Osteoblast (primary cell): ENCODE results near the gene TMCC1. TPM values are rescaled to one million over a fixed set of nuclear protein-coding genes. Genes with fewer than 3 reads are reported as not detected.
A peak's percentile ranks its signal among the peaks of the same experiment; 100 is the strongest.

Source experiments
- DNase-seq: peaks from one replicate; pipeline ENCODE4 v3.0.0; 2011; ENCODE audit warnings: low spot score, mixed read lengths; ENCODE audit not compliant: insufficient read length; ENCODE audit errors: missing footprints
- H2AFZ ChIP-seq: 2 replicates; pipeline ENCODE4 v1.6.0; 2011; ENCODE audit warnings: mild to moderate bottlenecking, low read length
- H3K27ac ChIP-seq: 2 replicates; pipeline ENCODE4 v1.5.1; 2011; ENCODE audit warnings: mild to moderate bottlenecking, low read depth, low read length, moderate library complexity
- H3K27me3 ChIP-seq: 2 replicates; pipeline ENCODE4 v1.6.0; 2012; ENCODE audit warnings: mild to moderate bottlenecking, control low read depth, inconsistent platforms, low read length, moderate library complexity; ENCODE audit not compliant: insufficient read depth
- H3K36me3 ChIP-seq: 2 replicates; pipeline ENCODE4 v1.5.1; 2011; ENCODE audit warnings: mild to moderate bottlenecking, low read length, control low read depth, moderate library complexity; ENCODE audit not compliant: insufficient read depth
- H3K4me1 ChIP-seq: 2 replicates; pipeline ENCODE4 v1.5.1; 2011; ENCODE audit warnings: mild to moderate bottlenecking, low read length, control low read depth, moderate library complexity; ENCODE audit not compliant: insufficient read depth
- H3K4me2 ChIP-seq: 2 replicates; pipeline ENCODE4 v1.6.0; 2011; ENCODE audit warnings: mild to moderate bottlenecking, low read length; ENCODE audit not compliant: insufficient read depth
- H3K4me3 ChIP-seq: fragments of 200-600 bp; sonication (generic); 3 replicates; pipeline ENCODE4 v1.5.1; 2012; ENCODE audit warnings: mild to moderate bottlenecking, low read length, inconsistent platforms; ENCODE audit not compliant: insufficient read depth
- H3K79me2 ChIP-seq: 2 replicates; pipeline ENCODE4 v1.6.0; 2012; ENCODE audit warnings: mild to moderate bottlenecking, low read length, control low read depth, inconsistent platforms; ENCODE audit not compliant: insufficient read depth
- H3K9me3 ChIP-seq: 2 replicates; pipeline ENCODE4 v1.5.1; 2011; ENCODE audit warnings: low read depth, low read length, control low read depth
- H4K20me1 ChIP-seq: 2 replicates; pipeline ENCODE4 v1.6.0; 2012; ENCODE audit warnings: mild to moderate bottlenecking, low read length, control low read depth; ENCODE audit not compliant: insufficient read depth
- total RNA-seq: library from RNA; depleted of rRNA; stranded (reverse); fragments of >200 nt; gene quantifications from 2 replicates; pipeline ENCODE4 v1.2.3, GENCODE V29; 2012
- TF ChIP-seq, protein P1 (sequence below): IDR thresholded peaks from 2 replicates; pipeline ENCODE4 v1.5.1; 2011; ENCODE audit warnings: mild to moderate bottlenecking, low read depth, low read length, moderate library complexity; ENCODE audit errors: extremely low read depth

TMCC1 gene
- total RNA-seq, 1 donor = 17.4 TPM

DNA sequence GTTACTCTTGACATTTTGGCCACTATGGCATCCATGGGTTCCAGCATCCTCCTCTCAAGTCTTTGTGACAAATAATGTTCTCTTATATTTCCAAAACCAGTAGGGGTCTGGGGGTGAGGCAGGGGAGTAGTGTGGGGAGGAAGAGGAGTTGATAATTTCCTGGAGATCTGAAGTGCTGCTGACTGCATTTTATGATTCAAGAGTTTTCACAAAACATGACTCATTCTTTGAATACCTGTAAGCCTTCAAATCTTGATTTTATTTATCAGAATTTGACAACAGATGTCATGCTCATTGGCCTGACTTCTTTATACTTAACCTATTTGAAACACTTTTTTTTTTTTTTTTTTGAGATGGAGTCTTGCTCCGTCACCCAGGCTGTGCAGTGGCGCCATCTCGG is 188.2 kb downstream of the TMCC1 start:
- no peaks in the 10 kb centered on the region for H3K79me2 ChIP-seq
- no peaks in the 10 kb centered on the region for H3K27me3 ChIP-seq
- TF ChIP-seq, protein P1, sequence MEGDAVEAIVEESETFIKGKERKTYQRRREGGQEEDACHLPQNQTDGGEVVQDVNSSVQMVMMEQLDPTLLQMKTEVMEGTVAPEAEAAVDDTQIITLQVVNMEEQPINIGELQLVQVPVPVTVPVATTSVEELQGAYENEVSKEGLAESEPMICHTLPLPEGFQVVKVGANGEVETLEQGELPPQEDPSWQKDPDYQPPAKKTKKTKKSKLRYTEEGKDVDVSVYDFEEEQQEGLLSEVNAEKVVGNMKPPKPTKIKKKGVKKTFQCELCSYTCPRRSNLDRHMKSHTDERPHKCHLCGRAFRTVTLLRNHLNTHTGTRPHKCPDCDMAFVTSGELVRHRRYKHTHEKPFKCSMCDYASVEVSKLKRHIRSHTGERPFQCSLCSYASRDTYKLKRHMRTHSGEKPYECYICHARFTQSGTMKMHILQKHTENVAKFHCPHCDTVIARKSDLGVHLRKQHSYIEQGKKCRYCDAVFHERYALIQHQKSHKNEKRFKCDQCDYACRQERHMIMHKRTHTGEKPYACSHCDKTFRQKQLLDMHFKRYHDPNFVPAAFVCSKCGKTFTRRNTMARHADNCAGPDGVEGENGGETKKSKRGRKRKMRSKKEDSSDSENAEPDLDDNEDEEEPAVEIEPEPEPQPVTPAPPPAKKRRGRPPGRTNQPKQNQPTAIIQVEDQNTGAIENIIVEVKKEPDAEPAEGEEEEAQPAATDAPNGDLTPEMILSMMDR = no peak
- DNase-seq = no peak
- H4K20me1 ChIP-seq = no peaks in the 10 kb centered on the region
- no peaks in the 10 kb centered on the region for H3K9me3 ChIP-seq
- H2AFZ ChIP-seq = no peak overlapping the region
- H3K36me3 ChIP-seq = no peaks in the 10 kb centered on the region
- no peak overlapping the region for H3K4me2 ChIP-seq
- H3K27ac ChIP-seq = no peak overlapping the region
- no peaks in the 10 kb centered on the region for H3K4me1 ChIP-seq
- no peak overlapping the region for H3K4me3 ChIP-seq

DNA sequence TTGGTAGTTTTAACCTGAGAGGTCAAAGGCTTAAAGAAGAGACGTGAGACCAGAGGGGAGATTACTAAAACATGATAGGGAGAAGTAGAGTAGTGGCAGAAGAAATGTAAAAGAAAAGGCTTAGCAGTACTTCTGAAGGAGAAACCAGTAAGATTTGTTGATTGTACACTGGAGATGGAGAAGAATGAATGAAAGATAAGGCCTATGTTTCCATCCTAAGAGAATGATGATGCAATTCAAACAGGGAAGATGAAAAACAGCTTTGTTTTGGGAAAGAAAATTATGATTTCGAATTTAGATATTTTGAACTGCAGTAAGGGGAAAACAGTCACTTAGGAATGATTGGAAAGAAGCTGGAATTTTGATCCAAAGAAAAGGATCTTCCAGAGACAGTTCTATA is 189.6 kb downstream of the TMCC1 start:
- H3K27me3 ChIP-seq = no peaks in the 10 kb centered on the region
- peak; percentile 23 for DNase-seq
- no peaks in the 10 kb centered on the region for H3K9me3 ChIP-seq
- no peaks in the 10 kb centered on the region for H4K20me1 ChIP-seq
- H3K4me2 ChIP-seq = no peak overlapping the region
- TF ChIP-seq, protein P1 = no peak
- no peak overlapping the region for H2AFZ ChIP-seq
- H3K79me2 ChIP-seq = no peaks in the 10 kb centered on the region
- no peak overlapping the region for H3K4me3 ChIP-seq
- no peaks in the 10 kb centered on the region for H3K36me3 ChIP-seq
- H3K27ac ChIP-seq = no peak overlapping the region
- no peaks in the 10 kb centered on the region for H3K4me1 ChIP-seq

DNA sequence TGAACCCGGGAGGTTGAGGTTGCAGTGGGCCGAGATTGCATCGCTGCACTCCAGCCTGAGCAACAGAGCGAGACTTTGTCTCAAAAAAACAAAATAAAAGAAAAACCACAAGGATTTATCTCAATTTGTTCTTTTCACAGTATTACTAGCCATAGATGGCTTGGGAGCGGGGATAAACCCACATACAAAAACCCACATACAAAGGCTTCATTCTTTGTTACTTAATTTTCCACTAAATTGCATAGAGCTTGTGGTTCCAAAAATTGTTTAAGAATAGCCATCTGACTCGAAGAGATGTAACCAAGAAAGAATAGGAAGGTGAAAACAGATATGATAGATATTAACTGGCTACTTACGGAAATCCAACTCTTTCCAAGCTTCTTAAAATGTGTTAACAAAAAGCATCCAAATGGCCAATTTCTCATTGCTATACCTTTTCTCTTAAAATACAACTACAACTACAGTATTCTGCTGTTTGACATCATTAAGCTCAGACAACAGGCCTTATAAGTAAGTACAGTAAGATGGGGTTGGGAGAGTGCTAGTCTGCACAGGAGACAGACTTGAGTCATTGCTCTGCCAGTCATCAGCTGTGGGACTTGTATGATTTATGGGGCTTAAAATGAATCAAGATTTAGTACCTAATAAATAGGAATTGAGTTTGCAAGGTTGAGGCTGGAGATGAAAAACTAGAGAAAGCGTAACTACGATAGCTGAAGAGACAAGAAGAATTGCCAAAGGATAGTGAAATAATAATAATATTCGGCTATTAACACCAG is 190.4 kb downstream of the TMCC1 start:
- Histone ChIP-seq H2AFZ (no peak overlapping the region), H3K27me3 (no peaks in the 10 kb centered on the region), H3K79me2 (no peaks in the 10 kb centered on the region), H3K4me2 (no peak overlapping the region), H3K4me1 (no peaks in the 10 kb centered on the region), H3K27ac (no peak overlapping the region), H3K36me3 (no peaks in the 10 kb centered on the region), H3K9me3 (no peaks in the 10 kb centered on the region), H4K20me1 (no peaks in the 10 kb centered on the region), H3K4me3 (no peak overlapping the region)
- DNase-seq = peak; percentile 32
- TF ChIP-seq, protein P1 = no peak

DNA sequence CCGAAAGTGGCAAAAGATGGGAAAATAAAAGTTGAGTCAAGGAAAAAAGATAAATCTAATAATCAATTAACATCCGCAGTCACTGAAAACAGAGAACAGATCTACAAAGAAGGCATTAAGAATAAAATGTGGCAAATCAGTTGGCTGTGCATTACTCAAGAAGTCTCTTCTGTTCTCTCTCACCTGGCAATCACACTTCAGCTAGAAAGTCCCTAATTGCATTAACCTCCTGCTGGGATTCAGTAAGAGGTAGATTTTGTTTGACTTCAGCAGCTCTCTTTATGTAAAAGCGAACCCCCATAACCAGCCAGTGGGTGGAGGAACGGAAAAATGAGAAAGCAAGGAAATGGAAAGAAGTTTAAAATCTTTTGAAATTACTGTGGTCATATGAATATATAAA is 192.3 kb downstream of the TMCC1 start:
- Histone ChIP-seq H3K9me3 (no peaks in the 10 kb centered on the region), H3K79me2 (no peaks in the 10 kb centered on the region), H3K36me3 (no peaks in the 10 kb centered on the region), H3K4me3 (no peak overlapping the region), H4K20me1 (no peaks in the 10 kb centered on the region), H3K4me1 (no peaks in the 10 kb centered on the region), H2AFZ (no peak overlapping the region), H3K27ac (no peak overlapping the region), H3K27me3 (no peaks in the 10 kb centered on the region), H3K4me2 (no peak overlapping the region)
- TF ChIP-seq, protein P1 = no peak
- DNase-seq = no peak
